Activated CD8-positive, alpha-beta T cell treated with anti-CD3 and anti-CD28 coated beads for 36 hours (primary cell): ENCODE data around the gene LYL1. TPM values are rescaled to one million over a fixed set of nuclear protein-coding genes. Genes with fewer than 3 reads are reported as not detected.

ENCODE experiments used
- ATAC-seq: fragments of 200-7000 bp; cut with Tn5 transposase; one replicate; pipeline ENCODE4 v1.10.0; 2021; ENCODE audit warnings: mild to moderate bottlenecking, moderate library complexity
- CTCF ChIA-PET: fragments of 350-600 bp; sonication (Branson Sonifier 250); formaldehyde crosslinking; loops from one replicate; lab custom pipeline; 2021; ENCODE audit warnings: antibody characterized with exemption; lab: Charles Lee
- POLR2A ChIA-PET: fragments of 350-600 bp; sonication (Branson Sonifier 250); formaldehyde crosslinking; loops from one replicate; lab custom pipeline; 2021; ENCODE audit warnings: antibody characterized with exemption; lab: Charles Lee
- DNase-seq: peaks from one replicate; pipeline ENCODE4 v3.0.0-alpha.2; 2020
- H3K27ac Mint-ChIP-seq: one replicate; pipeline ENCODE4 v1.8.0; 2021; ENCODE audit warnings: mild to moderate bottlenecking, mixed read lengths
- H3K27me3 Mint-ChIP-seq: one replicate; pipeline ENCODE4 v1.8.0; 2021; ENCODE audit warnings: mixed read lengths
- H3K36me3 Mint-ChIP-seq: one replicate; pipeline ENCODE4 v1.8.0; 2021; ENCODE audit warnings: low read depth, mixed read lengths
- H3K4me1 Mint-ChIP-seq: one replicate; pipeline ENCODE4 v1.8.0; 2021; ENCODE audit warnings: low read depth, mixed read lengths
- H3K4me3 Mint-ChIP-seq: one replicate; pipeline ENCODE4 v1.8.0; 2021; ENCODE audit warnings: mild to moderate bottlenecking, moderate library complexity, mixed read lengths
- H3K9me3 Mint-ChIP-seq: one replicate; pipeline ENCODE4 v1.8.0; 2021; ENCODE audit warnings: mixed read lengths
- CTCF ChIP-seq: fragments of 200-600 bp; IDR thresholded peaks from one replicate; pipeline ENCODE4 v1.8.0; 2022; ENCODE audit warnings: antibody characterized with exemption, mild to moderate bottlenecking
- intact Hi-C: fragments of 100-400 bp; cut with micrococcal nuclease; formaldehyde crosslinking; loops from one replicate; pipeline ENCODE4 v1.10.0; 2022
- total RNA-seq, 2 experiments: library from RNA; stranded (reverse); gene quantifications; one replicate each; pipeline ENCODE4 v1.2.3, GENCODE V29; 2021

The LYL1 gene
- total RNA-seq, 2 experiments from 2014 or later = 3.9 to 4.8 TPM

GRCh38 chr19:13063461-13064091 is 39.1 kb downstream of the LYL1 start:
- ChIA-PET POLR2A (no interaction called here), CTCF (interaction anchor here (0.9 to 4.7 kb wide), 7 partner anchors 16 to 98 kb away, joined by 3 to 82 read pairs (median 4); no protein-coding TSS in a partner anchor)
- TF ChIP-seq CTCF = no peak
- H3K4me3 Mint-ChIP-seq = no peak overlapping the region
- H3K36me3 Mint-ChIP-seq = no peaks in the 10 kb centered on the region
- peaks cover 14% of the 10 kb centered on the region for H3K27me3 Mint-ChIP-seq
- H3K27ac Mint-ChIP-seq = no peak overlapping the region
- intact Hi-C loops = loop anchor here (5.0 kb wide), 1 partner anchor 86 kb away; no protein-coding TSS in a partner anchor
- no peaks in the 10 kb centered on the region for H3K9me3 Mint-ChIP-seq
- DNase-seq = no peak
- no peak for ATAC-seq
- peaks cover 6% of the 10 kb centered on the region for H3K4me1 Mint-ChIP-seq

- ChIA-PET CTCF (interaction anchor here (1.2 to 10.1 kb wide), 16 partner anchors 8 to 527 kb away, joined by 4 to 160 read pairs (median 30); no protein-coding TSS in a partner anchor), POLR2A (interaction anchor here (0.9 kb wide), 1 partner anchor 10 kb away, joined by 3 read pairs; no protein-coding TSS in a partner anchor)
- H3K4me1 Mint-ChIP-seq = peaks cover 6% of the 10 kb centered on the region
- no peak overlapping the region for H3K4me3 Mint-ChIP-seq
- no peak for ATAC-seq
- peaks cover 14% of the 10 kb centered on the region for H3K27me3 Mint-ChIP-seq
- no peaks in the 10 kb centered on the region for H3K9me3 Mint-ChIP-seq
- H3K36me3 Mint-ChIP-seq = no peaks in the 10 kb centered on the region
- DNase-seq = no peak
- no peak for TF ChIP-seq CTCF
- no peak overlapping the region for H3K27ac Mint-ChIP-seq
- intact Hi-C loops = loop anchor here (5.0 kb wide), 1 partner anchor 85 kb away; no protein-coding TSS in a partner anchor
These were observed 40.3 kb downstream of the LYL1 start for GRCh38 chr19:13062317-13062716.

GRCh38 chr19:13060964-13061927 is 41.4 kb downstream of the LYL1 start:
- intact Hi-C loops = loop anchor here (5.0 kb wide), 1 partner anchor 84 kb away; no protein-coding TSS in a partner anchor
- CTCF ChIA-PET = interaction anchor here (0.8 to 10.1 kb wide), 38 partner anchors 9 to 528 kb away, joined by 3 to 160 read pairs (median 7); partner anchors contain the start of gene NFIX
- peak; percentile 98 for TF ChIP-seq CTCF
- H3K27me3 Mint-ChIP-seq = peaks cover 14% of the 10 kb centered on the region
- ATAC-seq (peak; percentile 99), DNase-seq (peak; percentile 88)
- H3K4me3 Mint-ChIP-seq = peak overlapping the region; percentile 65
- no peak overlapping the region for H3K27ac Mint-ChIP-seq
- peaks cover 6% of the 10 kb centered on the region for H3K4me1 Mint-ChIP-seq
- H3K36me3 Mint-ChIP-seq = no peaks in the 10 kb centered on the region
- H3K9me3 Mint-ChIP-seq = no peaks in the 10 kb centered on the region
- POLR2A ChIA-PET = interaction anchor here (0.9 kb wide), 1 partner anchor 9 kb away, joined by 3 read pairs; no protein-coding TSS in a partner anchor

- Mint-ChIP-seq H3K9me3 (no peaks in the 10 kb centered on the region), H3K27ac (no peak overlapping the region), H3K36me3 (no peaks in the 10 kb centered on the region), H3K4me3 (no peak overlapping the region), H3K4me1 (peaks cover 6% of the 10 kb centered on the region), H3K27me3 (peaks cover 14% of the 10 kb centered on the region)
- POLR2A ChIA-PET = no interaction called here
- CTCF ChIA-PET = interaction anchor here (1.0 to 10.1 kb wide), 29 partner anchors 8 to 235 kb away, joined by 3 to 160 read pairs (median 13); partner anchors contain the start of gene NFIX
- ATAC-seq (no peak), DNase-seq (no peak)
- no peak for TF ChIP-seq CTCF
- intact Hi-C loops = loop anchor here (5.0 kb wide), 1 partner anchor 83 kb away; no protein-coding TSS in a partner anchor
These were observed 42.3 kb downstream of the LYL1 start for GRCh38 chr19:13060233-13060963.
